IMR-90 (cell line): Measurements from ENCODE around the gene NEO1. TPM values are rescaled to one million over a fixed set of nuclear protein-coding genes. Genes with fewer than 3 reads are reported as not detected.

Experiments used
- ATAC-seq: fragments of 200-7000 bp; cut with Tn5 transposase; 2 replicates; pipeline ENCODE4 v1.9.1; 2020; ENCODE audit warnings: low read depth, mild to moderate bottlenecking, moderate library complexity
- BruUV-seq: library from RNA; stranded (reverse); fragments of 400-500 nt; replicated peaks from 2 replicates; lab custom pipeline; 2021; lab: Mats Ljungman, UMichigan
- CTCF ChIA-PET: fragments of 300-600 bp; formaldehyde crosslinking; extraction: SDS; loops from one replicate; lab custom pipeline; 2021; ENCODE audit warnings: antibody characterized with exemption; lab: Yijun Ruan, JAX
- POLR2A ChIA-PET: fragments of 300-600 bp; sonication (Branson Sonifier 250); formaldehyde crosslinking; loops from one replicate; lab custom pipeline; 2022; ENCODE audit warnings: antibody characterized with exemption; ENCODE audit not compliant: unreplicated experiment; lab: Charles Lee
- DNase-seq: peaks from one replicate; pipeline ENCODE4 v3.0.0; 2013
- H2AFZ ChIP-seq: replicated peaks from 2 replicates; pipeline ENCODE3; 2013; ENCODE audit warnings: low read length, mild to moderate bottlenecking; ENCODE audit not compliant: poor library complexity
- H2AK5ac ChIP-seq: 2 replicates; pipeline ENCODE4 v1.6.1; 2013; ENCODE audit warnings: low read depth, low read length, inconsistent platforms
- H2AK9ac ChIP-seq: replicated peaks from 2 replicates; pipeline ENCODE3; 2013; ENCODE audit warnings: mild to moderate bottlenecking, low read depth, low read length, moderate library complexity; ENCODE audit not compliant: poor library complexity
- H2BK120ac ChIP-seq: 2 replicates; pipeline ENCODE4 v1.6.1; 2013; ENCODE audit warnings: low read depth, low read length, inconsistent platforms
- H2BK15ac ChIP-seq: 3 replicates; pipeline ENCODE4 v1.6.1; 2013; ENCODE audit warnings: low read depth, low read length, inconsistent platforms
- H2BK20ac ChIP-seq: 2 replicates; pipeline ENCODE4 v1.6.1; 2013; ENCODE audit warnings: low read depth, mild to moderate bottlenecking, inconsistent platforms, low read length, moderate library complexity
- H2BK5ac ChIP-seq: 2 replicates; pipeline ENCODE4 v1.6.1; 2013; ENCODE audit warnings: mild to moderate bottlenecking, low read depth, low read length, inconsistent platforms; ENCODE audit not compliant: poor library complexity, severe bottlenecking
- H3K14ac ChIP-seq: replicated peaks from 2 replicates; pipeline ENCODE4 v1.6.1; 2013; ENCODE audit warnings: low read depth, low read length, inconsistent platforms
- H3K18ac ChIP-seq: 2 replicates; pipeline ENCODE4 v1.6.1; 2013; ENCODE audit warnings: low read depth, low read length, control low read depth
- H3K23ac ChIP-seq: 2 replicates; pipeline ENCODE4 v1.6.1; 2013; ENCODE audit warnings: low read depth, low read length, inconsistent platforms
- H3K27ac ChIP-seq: 2 replicates; pipeline ENCODE4 v1.5.1; 2013; ENCODE audit warnings: mild to moderate bottlenecking, control low read depth, low read length; ENCODE audit not compliant: insufficient read depth
- H3K27me3 ChIP-seq: 2 replicates; pipeline ENCODE4 v1.6.1; 2013; ENCODE audit warnings: low read length; ENCODE audit not compliant: control insufficient read depth, insufficient read depth
- H3K36me3 ChIP-seq: 2 replicates; pipeline ENCODE4 v1.6.1; 2013; ENCODE audit warnings: low read length, mixed read lengths; ENCODE audit not compliant: control insufficient read depth, insufficient read depth
- H3K4ac ChIP-seq: 2 replicates; pipeline ENCODE4 v1.6.1; 2013; ENCODE audit warnings: low read depth, low read length, inconsistent platforms
- H3K4me1 ChIP-seq: 2 replicates; pipeline ENCODE4 v1.6.1; 2013; ENCODE audit warnings: low read length, mixed read lengths; ENCODE audit not compliant: control insufficient read depth, insufficient read depth
- H3K4me2 ChIP-seq: 2 replicates; pipeline ENCODE4 v1.6.1; 2013; ENCODE audit warnings: low read depth, mild to moderate bottlenecking, control low read depth, low read length, moderate library complexity
- H3K4me3 ChIP-seq: 2 replicates; pipeline ENCODE4 v1.5.1; 2013; ENCODE audit warnings: low read depth, mild to moderate bottlenecking, control low read depth, low read length, moderate library complexity; ENCODE audit not compliant: insufficient read depth
- H3K56ac ChIP-seq: 2 replicates; pipeline ENCODE4 v1.6.1; 2013; ENCODE audit warnings: low read length, inconsistent platforms; ENCODE audit not compliant: insufficient read depth; ENCODE audit errors: extremely low read depth
- H3K79me1 ChIP-seq, 2 experiments: 2 replicates each; pipeline ENCODE4 v1.6.1; 2013; ENCODE audit warnings: low read length in 2 of 2, inconsistent platforms in 1 of 2, low read depth in 1 of 2
- H3K9ac ChIP-seq: 2 replicates; pipeline ENCODE4 v1.6.1; 2013; ENCODE audit warnings: low read depth, low read length, control low read depth
- H3K9me1 ChIP-seq: 2 replicates; pipeline ENCODE4 v1.6.1; 2013; ENCODE audit warnings: low read length, inconsistent platforms; ENCODE audit not compliant: insufficient read depth
- H3K9me3 ChIP-seq: 2 replicates; pipeline ENCODE4 v1.6.1; 2013; ENCODE audit warnings: low read length; ENCODE audit not compliant: control insufficient read depth, insufficient read depth
- H4K20me1 ChIP-seq: 2 replicates; pipeline ENCODE4 v1.6.1; 2013; ENCODE audit warnings: low read length, inconsistent platforms; ENCODE audit not compliant: insufficient read depth
- H4K5ac ChIP-seq: 2 replicates; pipeline ENCODE4 v1.6.1; 2013; ENCODE audit warnings: mild to moderate bottlenecking, low read depth, low read length, control low read depth
- H4K8ac ChIP-seq, 2 experiments: 2 replicates each; pipeline ENCODE4 v1.6.1; 2013; ENCODE audit warnings: low read depth in 2 of 2, low read length in 2 of 2, control low read depth in 1 of 2, inconsistent platforms in 1 of 2
- H4K91ac ChIP-seq: 2 replicates; pipeline ENCODE4 v1.6.1; 2013; ENCODE audit warnings: low read depth, low read length, inconsistent platforms; ENCODE audit not compliant: insufficient read depth
- BHLHE40 ChIP-seq: fragments of 150-350 bp; IDR thresholded peaks from 2 replicates; pipeline ENCODE4 v1.6.1; 2016; ENCODE audit warnings: mild to moderate bottlenecking, low read depth, low read length
- CEBPB ChIP-seq: IDR thresholded peaks from 2 replicates; pipeline ENCODE4 v1.6.1; 2012; ENCODE audit warnings: low read depth, low read length, improper control_type of control experiment
- CHD1 ChIP-seq: IDR thresholded peaks from 2 replicates; pipeline ENCODE4 v1.6.1; 2012; ENCODE audit warnings: low read depth, low read length, improper control_type of control experiment
- CTCF ChIP-seq: conservative IDR thresholded peaks from 2 replicates; pipeline ENCODE4 v1.5.1; 2012; ENCODE audit warnings: mild to moderate bottlenecking, low read depth, low read length, improper control_type of control experiment
- ELK1 ChIP-seq: fragments of 150-350 bp; IDR thresholded peaks from 2 replicates; pipeline ENCODE4 v1.6.1; 2016; ENCODE audit warnings: low read depth, mild to moderate bottlenecking, low read length, moderate library complexity, borderline replicate concordance
- FOS ChIP-seq: fragments of 150-350 bp; IDR thresholded peaks from 2 replicates; pipeline ENCODE4 v1.6.1; 2016; ENCODE audit warnings: low read depth, low read length
- MAFK ChIP-seq: IDR thresholded peaks from 2 replicates; pipeline ENCODE4 v1.6.1; 2012; ENCODE audit warnings: low read depth, low read length, improper control_type of control experiment
- MAZ ChIP-seq: IDR thresholded peaks from 2 replicates; pipeline ENCODE4 v1.6.1; 2012; ENCODE audit warnings: low read depth, mild to moderate bottlenecking, low read length, improper control_type of control experiment, moderate library complexity, borderline replicate concordance
- MXI1 ChIP-seq: IDR thresholded peaks from 2 replicates; pipeline ENCODE4 v1.6.1; 2012; ENCODE audit warnings: low read depth, mild to moderate bottlenecking, low read length, moderate library complexity, borderline replicate concordance
- NFE2L2 ChIP-seq: fragments of 150-350 bp; IDR thresholded peaks from 2 replicates; pipeline ENCODE4 v1.6.1; 2016; ENCODE audit warnings: low read depth, mild to moderate bottlenecking, low read length
- POLR2A ChIP-seq: IDR thresholded peaks from 2 replicates; pipeline ENCODE4 v1.6.1; 2012; ENCODE audit warnings: mild to moderate bottlenecking, low read depth, low read length
- RAD21 ChIP-seq: IDR thresholded peaks from 2 replicates; pipeline ENCODE4 v1.6.1; 2012; ENCODE audit warnings: low read length, improper control_type of control experiment
- RCOR1 ChIP-seq: IDR thresholded peaks from 2 replicates; pipeline ENCODE4 v1.6.1; 2012; ENCODE audit warnings: mild to moderate bottlenecking, low read length, improper control_type of control experiment; ENCODE audit not compliant: insufficient replicate concordance
- RFX5 ChIP-seq: IDR thresholded peaks from 2 replicates; pipeline ENCODE4 v1.8.0; 2012; ENCODE audit warnings: low read depth, mild to moderate bottlenecking, low read length, moderate library complexity
- SMC3 ChIP-seq: fragments of 150-350 bp; IDR thresholded peaks from 2 replicates; pipeline ENCODE4 v1.6.1; 2016; ENCODE audit warnings: low read depth, mild to moderate bottlenecking, antibody characterized with exemption, low read length, moderate library complexity
- USF2 ChIP-seq: fragments of 150-350 bp; IDR thresholded peaks from 2 replicates; pipeline ENCODE4 v1.6.1; 2017; ENCODE audit warnings: mild to moderate bottlenecking, antibody characterized with exemption, low read length, low read depth
- WGBS, 2 experiments: methylation state at CpG; one replicate each; pipeline versions ENCODE4 v1.1.5 to v1.1.7; 2013; ENCODE audit warnings: missing lambda C conversion rate in 2 of 2; ENCODE audit not compliant: insufficient read length in 1 of 2; ENCODE audit errors: extremely low coverage in 2 of 2; 5-methylcytosine and 5-hydroxymethylcytosine counted together
- dilution Hi-C: fragments of 300-500 bp; cut with HindIII; formaldehyde crosslinking; loops from one replicate; pipeline ENCODE4 v1.14.3; 2018; ENCODE audit warnings: low sequenced_read_pairs; ENCODE audit not compliant: unreplicated experiment
- in situ Hi-C: fragments of 300-500 bp; cut with MboI; formaldehyde crosslinking; loops from 3 replicates; pipeline ENCODE4 v1.14.3; 2019; ENCODE audit warnings: low sequenced_read_pairs, inconsistent platforms, mixed read lengths
- intact Hi-C: fragments of 100-400 bp; cut with micrococcal nuclease; formaldehyde crosslinking; loops from 2 replicates; pipeline ENCODE4 v1.10.0; 2022
- polyA plus RNA-seq, 3 experiments: library from polyadenylated mRNA; depleted of rRNA; stranded (reverse); fragments of >200 nt; gene quantifications; 2 replicates each; pipeline ENCODE4 v1.2.3, GENCODE V29; 2012; ENCODE audit warnings: low replicate concordance in 1 of 3
- total RNA-seq: library from RNA; depleted of rRNA; stranded (reverse); fragments of >200 nt; gene quantifications from 2 replicates; pipeline ENCODE4 v1.2.3, GENCODE V29; 2012

NEO1 gene
- total and polyA plus RNA-seq, 2 of the 4 experiments (the other 2 are of a cell fraction) = 16.3 to 18.5 TPM

GRCh38 chr15:73286311-73286710 is 234.0 kb downstream of the NEO1 start:
- Histone ChIP-seq H3K18ac (no peak overlapping the region), H3K27ac (no peak overlapping the region), H2BK15ac (no peak overlapping the region), H3K79me1 (no peaks in the 10 kb centered on the region), H3K23ac (no peak overlapping the region), H3K56ac (no peak overlapping the region), H3K9me3 (no peaks in the 10 kb centered on the region), H2BK120ac (no peak overlapping the region), H3K9me1 (peaks cover 7% of the 10 kb centered on the region), H3K4me2 (no peak overlapping the region), H2BK5ac (no peak overlapping the region), H4K91ac (no peak overlapping the region), H4K5ac (no peak overlapping the region), H2AK5ac (no peak overlapping the region), H2AK9ac (no peak overlapping the region), H3K4ac (no peak overlapping the region), H3K9ac (no peak overlapping the region), H3K36me3 (peaks cover 22% of the 10 kb centered on the region), H3K4me1 (no peaks in the 10 kb centered on the region), H4K8ac (no peak overlapping the region), H2BK20ac (no peak overlapping the region), H3K27me3 (no peaks in the 10 kb centered on the region), H2AFZ (no peak overlapping the region), H4K20me1 (no peaks in the 10 kb centered on the region), H3K14ac (no peak overlapping the region), H3K4me3 (no peak overlapping the region)
- ATAC-seq (no peak), DNase-seq (peak; percentile 15)
- no TSS peak for BruUV-seq
- CTCF ChIA-PET = no interaction called here
- WGBS, 2 experiments = 82% methylated on average over 2 of the region's 2 CpGs; no CpG with 5 or more reads in 1 of the 2 experiments
- TF ChIP-seq CHD1 (no peak), FOS (no peak), RFX5 (no peak), USF2 (no peak), MXI1 (no peak), SMC3 (no peak), MAFK (no peak), ELK1 (no peak), POLR2A (no peak), CEBPB (no peak), RAD21 (no peak), RCOR1 (no peak), NFE2L2 (no peak), MAZ (no peak), CTCF (no peak), BHLHE40 (no peak)
- in situ Hi-C loops (no loop called here), dilution Hi-C loops (no loop called here), intact Hi-C loops (loop anchor here (5.0 kb wide), 1 partner anchor 266 kb away; no protein-coding TSS in a partner anchor)
- POLR2A ChIA-PET = no interaction called here
